Urinary bladder (tissue), 4 donors: Measurements from ENCODE around the gene AOAH. TPM values are rescaled to one million over a fixed set of nuclear protein-coding genes. Genes with fewer than 3 reads are reported as not detected.

Source experiments
- DNase-seq: peaks from one replicate; pipeline ENCODE4 v3.0.0-alpha.2; 2015; ENCODE audit errors: extremely low spot score
- H3K27ac ChIP-seq: one replicate; pipeline ENCODE4 v1.5.1; 2013; ENCODE audit warnings: low read depth, mild to moderate bottlenecking, moderate library complexity
- H3K36me3 ChIP-seq: one replicate; pipeline ENCODE4 v1.6.1; 2013; ENCODE audit warnings: mild to moderate bottlenecking, moderate library complexity; ENCODE audit not compliant: insufficient read depth
- H3K4me1 ChIP-seq: one replicate; pipeline ENCODE4 v1.6.1; 2013; ENCODE audit warnings: mild to moderate bottlenecking, moderate library complexity; ENCODE audit not compliant: insufficient read depth
- H3K4me3 ChIP-seq: one replicate; pipeline ENCODE4 v1.5.1; 2013; ENCODE audit warnings: low read depth, low read length
- WGBS: extraction: QIAGEN DNeasy Blood & Tissue Kit; methylation state at CpG from one replicate; pipeline ENCODE4 v1.1.7; 2013; 5-methylcytosine and 5-hydroxymethylcytosine counted together
- polyA plus RNA-seq: library from polyadenylated mRNA; stranded (reverse); fragments of 200-250 nt; gene quantifications from one replicate; pipeline ENCODE4 v1.2.3, GENCODE V29; 2013
- total RNA-seq: library from RNA; depleted of rRNA; stranded (reverse); fragments of >200 nt; gene quantifications from one replicate; pipeline ENCODE4 v1.2.3, GENCODE V29; 2014
- donor health status: healthy with polysubstance abuse.
- donor health status: healthy.

AOAH gene
- total and polyA plus RNA-seq, 2 donors: 4.3 to 7.1 TPM

DNA sequence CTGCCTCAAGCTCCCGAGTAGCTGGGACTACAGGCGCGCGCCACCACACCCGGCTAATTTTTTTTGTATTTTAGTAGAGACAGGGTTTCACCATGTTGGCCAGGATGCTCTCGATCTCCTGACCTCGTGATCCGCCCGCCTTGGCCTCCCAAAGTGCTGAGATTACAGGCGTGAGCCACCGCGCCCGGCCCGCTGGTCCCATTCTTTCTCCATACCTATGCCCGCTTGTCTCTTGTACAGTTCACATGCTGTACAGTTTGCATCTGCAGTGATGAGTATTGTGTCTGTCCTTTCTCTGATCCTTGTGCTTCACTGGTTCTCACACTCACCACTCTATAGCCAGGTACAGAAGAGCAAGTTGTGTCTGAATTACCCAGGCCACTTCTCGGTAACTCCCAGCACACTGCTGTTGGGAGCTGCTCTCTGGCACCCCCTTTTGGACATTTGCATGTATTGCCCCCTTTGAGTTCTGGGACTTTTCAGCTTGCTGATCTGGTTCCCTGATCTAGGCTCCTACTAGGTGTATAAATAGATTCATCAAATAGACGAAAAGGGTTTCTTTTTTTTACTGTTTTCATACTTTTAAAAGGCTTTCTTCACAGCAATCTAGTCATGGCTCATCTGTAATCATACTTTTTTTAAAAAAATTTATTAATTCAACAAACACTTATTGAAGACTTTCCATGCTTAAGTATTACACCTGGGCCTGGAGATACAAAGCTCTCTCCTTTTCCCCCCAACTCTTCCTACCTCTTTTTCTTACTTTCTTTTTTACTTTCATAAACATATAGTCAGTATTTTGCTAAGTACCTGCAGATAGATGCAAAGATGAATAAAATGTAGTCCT lies 53.5 kb downstream of the AOAH start:
- Histone ChIP-seq H3K36me3 (no peaks in the 10 kb centered on the region), H3K27ac (no peak overlapping the region), H3K4me1 (no peaks in the 10 kb centered on the region), H3K4me3 (no peak overlapping the region)
- 86% methylated on average over 17 of the region's 17 CpGs for WGBS
- DNase-seq: no peak

GRCh38 chr7:36668750-36669149 lies 55.5 kb downstream of the AOAH start:
- no peak for DNase-seq
- Histone ChIP-seq H3K4me3 (no peak overlapping the region), H3K36me3 (no peaks in the 10 kb centered on the region), H3K4me1 (no peaks in the 10 kb centered on the region), H3K27ac (no peak overlapping the region)
- 88% methylated on average over 3 of the region's 3 CpGs for WGBS

GRCh38 chr7:36668080-36668479 lies 56.2 kb downstream of the AOAH start:
- Histone ChIP-seq H3K4me1 (no peaks in the 10 kb centered on the region), H3K4me3 (no peak overlapping the region), H3K27ac (no peak overlapping the region), H3K36me3 (no peaks in the 10 kb centered on the region)
- DNase-seq: no peak
- whole genome bisulfite sequencing: 65% methylated on average over 3 of the region's 3 CpGs

DNA sequence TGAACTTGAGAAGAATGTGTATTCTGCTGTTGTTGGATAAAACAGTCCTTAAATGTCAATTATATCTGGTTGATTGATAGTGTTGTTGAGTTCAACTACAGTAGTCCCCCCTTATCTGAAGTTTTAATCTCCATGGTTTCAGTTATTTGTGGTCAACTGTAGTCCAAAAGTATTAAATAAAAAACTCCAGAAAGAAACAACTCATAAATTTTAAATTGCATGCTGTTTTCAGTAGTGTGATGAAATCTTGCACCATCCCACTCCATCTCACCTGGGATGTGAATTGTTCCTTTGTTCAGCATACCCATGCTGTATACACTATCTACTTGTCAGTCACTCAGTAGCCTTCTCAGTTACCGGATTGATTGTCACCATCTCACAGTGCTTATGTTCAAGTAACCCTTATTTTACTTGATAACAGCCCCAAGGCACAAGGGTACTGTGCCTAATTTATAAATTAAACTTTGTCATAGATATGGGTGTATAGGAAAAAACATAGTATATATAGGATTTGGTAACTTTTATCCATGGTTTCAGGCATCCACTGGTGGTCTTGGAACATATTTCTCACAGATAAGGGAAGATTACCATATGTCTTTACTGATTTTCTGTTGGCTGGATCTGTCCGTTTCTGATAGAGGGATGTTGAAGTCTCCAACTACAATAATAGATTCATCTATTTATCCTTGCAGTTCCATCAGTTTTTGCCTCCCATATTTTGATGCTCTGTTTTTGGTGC lies 57.1 kb downstream of the AOAH start:
- DNase-seq: no peak
- Histone ChIP-seq H3K27ac (peak overlapping the region; percentile 6), H3K4me1 (no peaks in the 10 kb centered on the region), H3K36me3 (no peaks in the 10 kb centered on the region), H3K4me3 (no peak overlapping the region)
- 55% methylated on average over 2 of the region's 2 CpGs for WGBS

- Histone ChIP-seq H3K4me3 (no peak overlapping the region), H3K27ac (no peak overlapping the region), H3K36me3 (no peaks in the 10 kb centered on the region), H3K4me1 (no peaks in the 10 kb centered on the region)
- 78% methylated on average over 4 of the region's 4 CpGs for WGBS
- DNase-seq: no peak
These were observed 60.8 kb downstream of the AOAH start for GRCh38 chr7:36663481-36663880.

DNA sequence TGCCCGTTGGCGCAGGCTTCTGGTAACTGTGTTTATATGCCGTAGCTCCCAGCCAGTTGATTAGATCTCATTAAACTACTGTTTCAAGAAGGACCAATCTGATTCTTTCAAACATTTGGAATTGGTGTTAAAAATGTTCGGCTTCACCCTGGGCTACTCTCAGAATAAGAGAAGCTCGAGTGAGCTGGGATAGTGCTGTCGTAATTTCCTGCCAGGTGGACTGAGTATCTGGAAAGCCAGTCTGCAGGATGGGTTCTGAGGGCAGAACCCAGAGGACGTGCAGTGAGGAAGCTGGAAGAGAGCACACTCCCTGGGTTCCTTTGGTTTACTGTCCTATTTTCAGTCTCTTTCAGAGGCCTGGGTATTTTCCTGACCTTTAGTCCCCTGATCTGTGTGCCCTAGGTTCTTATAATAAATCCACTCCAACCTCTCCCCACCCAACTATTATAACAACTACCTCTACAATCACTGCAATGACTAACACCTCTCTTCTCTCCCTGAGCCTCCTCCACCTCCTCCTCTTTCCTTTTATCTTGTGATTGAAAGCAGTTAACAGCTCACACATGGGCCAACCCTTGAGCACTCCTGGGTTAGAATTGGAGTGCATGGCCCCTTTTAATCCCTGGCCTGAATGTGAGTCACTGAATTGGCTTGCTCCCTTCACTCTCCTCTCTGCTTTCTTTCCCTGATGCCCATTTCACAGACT lies 63.0 kb downstream of the AOAH start:
- H3K36me3 ChIP-seq: no peaks in the 10 kb centered on the region
- WGBS: 60% methylated on average over 7 of the region's 7 CpGs
- DNase-seq: no peak
- H3K4me1 ChIP-seq: no peaks in the 10 kb centered on the region
- no peak overlapping the region for H3K4me3 ChIP-seq
- H3K27ac ChIP-seq: no peak overlapping the region

DNA sequence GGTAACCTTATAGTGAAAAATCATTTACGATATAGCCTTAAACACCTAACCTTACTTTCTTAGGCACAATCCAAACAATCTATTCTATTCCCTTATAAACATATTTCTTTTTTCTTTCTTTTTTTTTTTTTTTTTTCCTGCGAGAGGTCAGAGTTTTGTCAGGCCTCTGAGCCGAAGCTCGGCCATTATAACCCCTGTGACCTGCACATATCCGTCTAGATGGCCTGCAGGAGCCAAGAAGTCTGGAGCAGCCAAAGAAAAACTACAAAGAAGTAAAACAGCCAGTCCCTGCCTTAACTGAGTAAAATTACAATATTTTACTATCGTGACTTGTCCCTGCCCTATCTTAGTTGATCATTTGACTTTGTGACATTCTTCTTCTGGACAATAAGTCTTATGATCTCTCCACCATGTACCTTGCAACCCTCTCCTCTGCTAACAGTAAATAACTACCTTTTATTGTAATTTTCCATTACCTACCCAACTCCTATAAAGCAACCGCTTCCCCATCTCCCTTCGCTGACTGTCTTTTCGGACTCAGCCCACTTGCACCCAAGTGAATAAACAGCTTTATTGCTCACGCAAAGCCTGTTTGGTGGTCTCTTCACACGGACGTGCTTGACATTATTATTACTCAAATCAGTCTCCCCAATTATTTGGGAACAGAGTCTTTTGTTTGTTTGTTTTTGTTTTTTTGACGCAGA lies 64.5 kb downstream of the AOAH start:
- WGBS: 72% methylated on average over 13 of the region's 13 CpGs
- Histone ChIP-seq H3K27ac (no peak overlapping the region), H3K4me3 (no peak overlapping the region), H3K4me1 (no peaks in the 10 kb centered on the region), H3K36me3 (no peaks in the 10 kb centered on the region)
- DNase-seq: no peak

- no peak for DNase-seq
- WGBS: 53% methylated on average over 4 of the region's 4 CpGs
- Histone ChIP-seq H3K36me3 (no peaks in the 10 kb centered on the region), H3K4me1 (no peaks in the 10 kb centered on the region), H3K4me3 (no peak overlapping the region), H3K27ac (no peak overlapping the region)
These were observed 65.2 kb downstream of the AOAH start for GRCh38 chr7:36659172-36659516.

DNA sequence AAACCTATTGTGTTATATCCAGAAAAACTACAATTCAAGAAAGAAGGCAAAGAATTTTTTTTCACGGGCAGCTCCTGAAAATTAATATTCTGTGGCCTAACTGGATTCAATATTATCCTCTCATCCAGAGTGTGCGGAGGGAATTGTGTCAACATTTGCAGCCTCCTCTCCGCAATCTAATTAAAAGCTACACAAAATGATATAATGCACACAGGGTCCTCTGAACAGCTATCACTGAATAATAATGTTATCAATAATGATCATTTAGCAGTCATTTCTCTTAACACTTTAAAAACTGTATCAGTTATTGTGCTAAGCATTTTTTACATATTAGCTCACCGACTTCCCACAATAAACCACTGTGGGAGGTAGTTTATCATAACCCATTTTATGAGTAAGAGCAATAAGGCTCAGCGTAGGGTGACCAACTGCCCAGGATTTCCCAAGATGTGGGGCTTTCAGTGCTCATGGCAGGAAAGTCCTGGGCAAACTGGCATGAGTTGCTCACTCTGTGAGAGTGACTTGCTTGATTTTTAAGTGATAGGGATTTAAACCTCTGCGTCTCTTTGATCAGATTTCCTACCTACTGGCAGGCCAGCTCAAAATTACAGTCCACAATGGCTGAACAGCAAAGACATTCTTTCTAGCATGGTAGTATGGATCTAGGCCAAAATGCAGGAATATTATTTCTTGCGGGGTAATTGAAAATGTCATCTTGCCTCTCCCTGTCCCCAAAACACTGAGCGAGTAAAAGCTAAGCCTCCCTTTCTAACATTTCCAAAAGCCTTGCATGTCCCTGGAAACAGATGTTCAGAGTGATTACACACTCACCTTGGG lies 65.7 kb downstream of the AOAH start:
- WGBS: 77% methylated on average over 8 of the region's 8 CpGs

DNA sequence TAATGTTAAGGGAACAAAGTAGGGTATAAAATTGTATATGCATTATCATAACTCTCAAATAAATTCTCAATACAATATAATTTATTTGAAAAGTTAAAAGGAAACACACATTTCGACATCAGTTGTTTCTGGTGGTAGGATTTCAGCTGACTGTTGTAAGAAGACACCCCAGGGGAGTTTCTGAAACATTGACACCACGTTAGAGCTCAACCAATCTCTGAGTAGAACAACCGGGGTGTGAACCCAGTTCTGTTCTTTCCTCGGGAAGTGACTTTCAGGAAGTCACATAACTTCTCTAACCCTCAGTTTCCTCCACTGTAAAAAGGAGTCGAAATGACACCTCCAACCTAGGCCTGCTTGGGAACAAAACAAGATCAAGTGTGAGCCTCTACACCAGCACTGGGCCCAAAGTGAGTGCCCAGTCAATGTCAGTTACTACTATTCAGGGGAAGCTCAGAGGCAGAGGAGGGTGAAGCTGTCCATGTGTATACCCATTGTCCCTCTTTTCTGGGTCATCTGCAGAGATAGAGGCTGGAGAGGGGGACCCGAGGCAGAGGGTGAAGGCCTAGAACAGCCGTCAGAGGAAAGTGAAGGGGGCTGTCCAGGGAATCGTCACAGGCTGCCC lies 67.1 kb downstream of the AOAH start:
- WGBS: 79% methylated on average over 8 of the region's 8 CpGs
- no peak overlapping the region for H3K4me3 ChIP-seq
- H3K36me3 ChIP-seq: no peaks in the 10 kb centered on the region
- DNase-seq: no peak
- H3K4me1 ChIP-seq: no peaks in the 10 kb centered on the region
- H3K27ac ChIP-seq: no peak overlapping the region

More for the DNA sequence above, 65.7 kb downstream of the AOAH start:
- Histone ChIP-seq H3K27ac (no peak overlapping the region), H3K4me3 (no peak overlapping the region), H3K4me1 (no peaks in the 10 kb centered on the region), H3K36me3 (no peaks in the 10 kb centered on the region)
- no peak for DNase-seq

DNA sequence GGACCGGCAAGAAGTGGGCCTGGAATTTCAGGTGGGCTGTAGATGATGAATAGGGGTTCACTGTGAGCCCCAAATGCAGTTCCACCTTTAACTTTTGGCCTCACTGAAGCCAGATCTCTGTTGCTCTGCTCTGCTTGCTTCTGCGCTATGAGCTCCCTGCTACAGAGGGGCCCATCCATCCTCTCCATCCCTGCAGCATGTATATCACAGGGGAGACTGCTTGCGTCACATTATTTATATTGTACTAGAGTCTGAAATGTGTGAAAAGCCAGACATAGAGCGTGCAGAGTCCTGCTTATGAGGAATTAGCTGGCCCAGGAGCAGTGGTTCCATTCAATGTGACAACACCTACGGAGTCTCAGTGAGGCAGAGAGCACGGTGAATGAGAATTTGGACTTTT lies 69.9 kb downstream of the AOAH start:
- H3K4me3 ChIP-seq: no peak overlapping the region
- H3K27ac ChIP-seq: no peak overlapping the region
- no peaks in the 10 kb centered on the region for H3K4me1 ChIP-seq
- no peaks in the 10 kb centered on the region for H3K36me3 ChIP-seq
- 87% methylated on average over 6 of the region's 6 CpGs for WGBS
- no peak for DNase-seq

GRCh38 chr7:36653663-36654355 lies 70.5 kb downstream of the AOAH start:
- no peak for DNase-seq
- no peak overlapping the region for H3K4me3 ChIP-seq
- H3K4me1 ChIP-seq: no peaks in the 10 kb centered on the region
- WGBS: 56% methylated on average over 11 of the region's 11 CpGs
- H3K27ac ChIP-seq: no peak overlapping the region
- H3K36me3 ChIP-seq: no peaks in the 10 kb centered on the region
